HepG2 (cell line): ENCODE data around the gene COL2A1. TPM values are rescaled to one million over a fixed set of nuclear protein-coding genes. Genes with fewer than 3 reads are reported as not detected.

Experiments used
- ATAC-seq: fragments of 200-7000 bp; cut with Tn5 transposase; 3 replicates; pipeline ENCODE4 v1.9.1; 2020; ENCODE audit warnings: mild to moderate bottlenecking, moderate library complexity
- BruUV-seq: library from RNA; stranded (reverse); fragments of 400-500 nt; replicated peaks from 2 replicates; lab custom pipeline; 2021; lab: Mats Ljungman, UMichigan
- CTCF ChIA-PET: fragments of 300-600 bp; formaldehyde crosslinking; extraction: SDS; loops from one replicate; lab custom pipeline; 2021; ENCODE audit warnings: low total read pairs, inconsistent platforms, low intra/inter-chr PET ratio; lab: Yijun Ruan, JAX
- POLR2A ChIA-PET: fragments of 350-600 bp; sonication (Branson Sonifier 250); formaldehyde crosslinking; loops from one replicate; lab custom pipeline; 2020; ENCODE audit warnings: antibody characterized with exemption, inconsistent platforms; lab: Yijun Ruan, JAX
- DNase-seq: peaks from one replicate; pipeline ENCODE4 v3.0.0-alpha.2; 2015; ENCODE audit warnings: low spot score
- FAIRE-seq: peaks from 3 replicates; lab custom pipeline; 2011; peaks lifted over from hg19 to GRCh38; lab: Jason Lieb, UNC
- H2AFZ ChIP-seq: one replicate; pipeline ENCODE4 v1.6.1; 2011; ENCODE audit warnings: low read length, inconsistent platforms
- H3K27ac ChIP-seq: fragments of 300-600 bp; 3 replicates; pipeline ENCODE4 v1.8.0; 2011; ENCODE audit warnings: mixed run types, mild to moderate bottlenecking, mixed read lengths, low read length, inconsistent platforms; ENCODE audit not compliant: insufficient read depth; ENCODE audit errors: extremely low read length
- H3K27me3 ChIP-seq, 2 experiments: fragments of 200-600 bp in 1 of 2; 2 replicates in 1 of 2; 3 replicates in 1 of 2; pipeline versions ENCODE4 v1.6.0 to v1.8.0; 2011; ENCODE audit warnings: low read length in 2 of 2, mild to moderate bottlenecking in 2 of 2, moderate library complexity in 2 of 2, inconsistent platforms in 1 of 2; ENCODE audit not compliant: insufficient read depth in 2 of 2, control insufficient read depth in 1 of 2
- H3K36me3 ChIP-seq, 2 experiments: fragments of 200-600 bp in 1 of 2; replicated peaks in 1 of 2; 2 replicates in 1 of 2; 3 replicates in 1 of 2; pipeline versions ENCODE4 v1.5.1 to v1.8.0; 2011; ENCODE audit warnings: low read length in 2 of 2, inconsistent platforms in 1 of 2; ENCODE audit not compliant: insufficient read depth in 2 of 2, control insufficient read depth in 1 of 2
- H3K4me1 ChIP-seq: 2 replicates; pipeline ENCODE4 v1.5.1; 2012; ENCODE audit warnings: low read length, inconsistent platforms; ENCODE audit not compliant: insufficient read depth
- H3K4me2 ChIP-seq: 2 replicates; pipeline ENCODE4 v1.6.0; 2011; ENCODE audit warnings: low read depth, low read length, inconsistent platforms
- H3K4me3 ChIP-seq, 3 experiments: fragments of 200-600 bp in 1 of 3; sonication (generic), shearing (Covaris generic) in 1 of 3; replicated peaks in 1 of 3; 2 replicates each; pipeline ENCODE4 v1.5.1; 2011 to 2016; ENCODE audit warnings: low read length in 3 of 3, inconsistent platforms in 2 of 3, low read depth in 2 of 3, mild to moderate bottlenecking in 2 of 3, control low read depth in 1 of 3, mixed read lengths in 1 of 3; ENCODE audit not compliant: insufficient read depth in 1 of 3
- H3K79me2 ChIP-seq: one replicate; pipeline ENCODE4 v1.6.1; 2011; ENCODE audit warnings: low read length, inconsistent platforms; ENCODE audit not compliant: insufficient read depth
- H3K9ac ChIP-seq: 2 replicates; pipeline ENCODE4 v1.6.0; 2011; ENCODE audit warnings: mild to moderate bottlenecking, low read depth, low read length, inconsistent platforms; ENCODE audit not compliant: insufficient read depth
- H3K9me3 ChIP-seq: 2 replicates; pipeline ENCODE4 v1.5.1; 2012; ENCODE audit warnings: mild to moderate bottlenecking, low read length
- H4K20me1 ChIP-seq: 2 replicates; pipeline ENCODE4 v1.6.0; 2011; ENCODE audit warnings: inconsistent platforms, mild to moderate bottlenecking, low read length, moderate library complexity; ENCODE audit not compliant: insufficient read depth
- EHMT2 ChIP-seq: fragments of 200-600 bp; sonication (generic); IDR thresholded peaks from 2 replicates; pipeline ENCODE4 v1.7.0; 2017; ENCODE audit warnings: antibody characterized with exemption, low read depth, low read length, borderline replicate concordance
- ELF1 ChIP-seq: sonication (generic); formaldehyde crosslinking; IDR thresholded peaks from 2 replicates; pipeline ENCODE4 v1.4.0; 2020; ENCODE audit warnings: missing genetic modification reagents
- ELF3 ChIP-seq: IDR thresholded peaks from 2 replicates; pipeline ENCODE4 v1.6.1; 2016; ENCODE audit warnings: missing genetic modification reagents, missing compliant biosample characterization
- ETV5 ChIP-seq: IDR thresholded peaks from 2 replicates; pipeline ENCODE4 v1.6.1; 2018; ENCODE audit warnings: missing biosample characterization, missing genetic modification reagents, inconsistent platforms, borderline replicate concordance
- ETV6 ChIP-seq: sonication (generic); formaldehyde crosslinking; conservative IDR thresholded peaks from 2 replicates; pipeline ENCODE4 v1.4.0; 2020; ENCODE audit warnings: missing genetic modification reagents
- GABPA ChIP-seq, 2 experiments: IDR thresholded peaks; 2 replicates each; pipeline ENCODE4 v1.6.1; 2011 to 2016; ENCODE audit warnings: low read depth in 2 of 2, low read length in 1 of 2, missing biosample characterization in 1 of 2, missing genetic modification characterization in 1 of 2
- GABPB1 ChIP-seq: IDR thresholded peaks from 2 replicates; pipeline ENCODE4 v1.6.1; 2016; ENCODE audit warnings: mild to moderate bottlenecking, missing genetic modification reagents, moderate library complexity, missing compliant biosample characterization
- KAT8 ChIP-seq: IDR thresholded peaks from 2 replicates; pipeline ENCODE4 v1.6.1; 2016; ENCODE audit warnings: missing genetic modification reagents, missing compliant biosample characterization
- KLF6 ChIP-seq: IDR thresholded peaks from 2 replicates; pipeline ENCODE4 v1.8.0; 2016; ENCODE audit warnings: missing biosample characterization, missing genetic modification reagents
- LCORL ChIP-seq, 2 experiments: fragments of 450-650 bp in 1 of 2; sonication (generic) in 1 of 2; formaldehyde crosslinking in 1 of 2; IDR thresholded peaks; 2 replicates each; pipeline versions ENCODE4 v1.5.0 to v1.6.1; 2017 to 2020; ENCODE audit warnings: antibody characterized with exemption in 1 of 2, missing genetic modification reagents in 1 of 2
- REPIN1 ChIP-seq: sonication (generic); formaldehyde crosslinking; IDR thresholded peaks from 2 replicates; pipeline ENCODE4 v1.8.0; 2022; ENCODE audit warnings: missing genetic modification reagents, low read depth, mild to moderate bottlenecking, borderline replicate concordance
- RORA ChIP-seq: sonication (generic); formaldehyde crosslinking; IDR thresholded peaks from 2 replicates; pipeline ENCODE4 v1.5.0; 2020; ENCODE audit warnings: mild to moderate bottlenecking, missing genetic modification reagents, moderate library complexity
- TEAD3 ChIP-seq: optimal IDR thresholded peaks from 2 replicates; pipeline ENCODE3; 2016; ENCODE audit warnings: borderline replicate concordance
- THAP9 ChIP-seq: sonication (generic); formaldehyde crosslinking; IDR thresholded peaks from 2 replicates; pipeline ENCODE4; 2020; ENCODE audit warnings: missing genetic modification reagents, mild to moderate bottlenecking, borderline replicate concordance
- ZNF292 ChIP-seq: sonication (generic); formaldehyde crosslinking; IDR thresholded peaks from 2 replicates; pipeline ENCODE4 v1.8.1; 2022; ENCODE audit warnings: mild to moderate bottlenecking, low read depth, missing genetic modification reagents, borderline replicate concordance
- ZNF484 ChIP-seq: sonication (generic); formaldehyde crosslinking; IDR thresholded peaks from 2 replicates; pipeline ENCODE4 v1.5.1; 2020; ENCODE audit warnings: mild to moderate bottlenecking, low read depth, missing genetic modification reagents, borderline replicate concordance
- WGBS: methylation state at CpG from one replicate; pipeline ENCODE4 v1.1.6; 2017; ENCODE audit warnings: low lambda C conversion rate; 5-methylcytosine and 5-hydroxymethylcytosine counted together
- in situ Hi-C: cut with HindIII; loops from 2 replicates; pipeline ENCODE4 v1.10.0; 2017; ENCODE audit warnings: low pct_unique_long_range_greater_than_20kb; ENCODE audit not compliant: extremely low pct_ligation_motif_present
- intact Hi-C: fragments of 100-400 bp; cut with micrococcal nuclease; formaldehyde crosslinking; loops from one replicate; pipeline ENCODE4 v1.10.0; 2022; ENCODE audit not compliant: unreplicated experiment
- polyA plus RNA-seq, 8 experiments: library from polyadenylated mRNA; depleted of rRNA in 3 of 8; stranded (reverse) in 7 of 8; unstranded in 1 of 8; fragments of >200 nt; fragmentation: Illumina TruSeq in 4 of 8; extraction: Trizol in 4 of 8; gene quantifications; 2 replicates each; pipeline versions ENCODE4 v1.2.1 to v1.2.3, GENCODE V29; 2011 to 2016; ENCODE audit warnings: low read depth in 4 of 8, missing spikeins in 1 of 8, mixed read lengths in 1 of 8; ENCODE audit not compliant: insufficient read depth in 1 of 8
- total RNA-seq, 5 experiments: library from RNA; depleted of rRNA; stranded (reverse); fragments of >200 nt; fragmentation: Illumina TruSeq; extraction: Trizol; gene quantifications; 2 replicates each; pipeline ENCODE4 v1.2.3, GENCODE V29; 2016; ENCODE audit warnings: low read depth in 1 of 5
- TF ChIP-seq, protein P1 (sequence below): sonication (generic); formaldehyde crosslinking; IDR thresholded peaks from 2 replicates; pipeline ENCODE4 v1.4.0; 2020; ENCODE audit warnings: missing genetic modification reagents

The COL2A1 gene
- total and polyA plus RNA-seq, 2 of the 13 experiments (the other 11 are each of a cell fraction or from before 2014, with no cell fraction given), result 7.4 to 38.3 TPM

DNA sequence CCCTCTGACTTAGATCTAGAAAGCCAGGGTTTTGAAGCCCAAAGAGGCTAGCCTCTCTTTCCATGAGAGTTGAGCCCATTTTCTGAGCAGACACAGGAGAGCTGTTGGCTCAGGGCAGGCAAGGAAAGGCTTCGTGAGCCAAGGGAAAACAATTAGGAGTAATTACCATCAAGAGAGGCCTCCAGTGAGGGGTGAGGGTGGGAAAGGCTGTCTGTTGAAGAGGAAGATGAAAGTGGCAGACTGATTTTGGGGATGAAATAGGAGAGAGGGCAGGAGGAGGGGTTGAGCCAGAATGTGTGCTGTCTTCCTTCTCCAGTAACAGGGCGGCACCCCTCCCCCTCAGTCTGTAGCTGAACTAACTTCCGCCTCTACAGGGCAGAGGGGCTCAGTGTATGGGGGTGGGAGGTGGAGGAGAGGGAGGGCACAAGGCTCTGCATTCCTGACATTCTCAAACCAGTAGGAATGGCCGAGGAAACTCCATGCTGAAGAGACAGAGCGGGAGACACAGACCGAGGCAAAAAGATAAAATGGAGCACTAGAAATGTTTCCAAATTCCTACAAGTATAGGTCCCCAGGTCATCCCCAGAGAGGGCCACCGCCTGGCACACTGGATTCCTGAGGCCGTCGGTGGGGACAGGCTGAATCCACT lies 33.1 kb upstream of the COL2A1 start:
- Histone ChIP-seq H3K4me2 (peak overlapping the region; percentile 71), H3K9me3 (no peaks in the 10 kb centered on the region), H3K27ac (no peak overlapping the region), H3K27me3 (no peaks in the 10 kb centered on the region; a peak in 1 of 5 replicates), H3K4me3 (peak overlapping the region; percentile 15 to 44 (median 42); a peak in 5 of 6 replicates), H4K20me1 (no peaks in the 10 kb centered on the region), H3K79me2 (no peaks in the 10 kb centered on the region), H3K36me3 (no peaks in the 10 kb centered on the region), H3K9ac (no peak overlapping the region), H3K4me1 (peaks cover 39% of the 10 kb centered on the region), H2AFZ (no peak overlapping the region)
- CTCF ChIA-PET, result no interaction called here
- in situ Hi-C loops, result no loop called here
- BruUV-seq, result no TSS peak
- ATAC-seq (peak; percentile 77), DNase-seq (peak; percentile 52), FAIRE-seq (peak; percentile 66)
- WGBS, result 13% methylated on average over 9 of the region's 9 CpGs
- intact Hi-C loops, result loop anchor here (10.0 kb wide), 1 partner anchor 133 kb away; the partner anchor contains the start of gene VDR
- POLR2A ChIA-PET, result interaction anchor here (0.5 to 1.2 kb wide), 4 partner anchors 9 to 120 kb away, joined by 3 to 5 read pairs (median 3); partner anchors contain the start of gene ASB8
- peak; percentile 48 for TF ChIP-seq ELF3
- TF ChIP-seq ETV6 (CRISPR knock-in tag), result no peak
- TF ChIP-seq ZNF292, result 0 out of 2 replicates have a peak, but pooled peaks have one; percentile 40
- no peak for TF ChIP-seq KLF6 (CRISPR knock-in tag)
- TF ChIP-seq, protein P1, sequence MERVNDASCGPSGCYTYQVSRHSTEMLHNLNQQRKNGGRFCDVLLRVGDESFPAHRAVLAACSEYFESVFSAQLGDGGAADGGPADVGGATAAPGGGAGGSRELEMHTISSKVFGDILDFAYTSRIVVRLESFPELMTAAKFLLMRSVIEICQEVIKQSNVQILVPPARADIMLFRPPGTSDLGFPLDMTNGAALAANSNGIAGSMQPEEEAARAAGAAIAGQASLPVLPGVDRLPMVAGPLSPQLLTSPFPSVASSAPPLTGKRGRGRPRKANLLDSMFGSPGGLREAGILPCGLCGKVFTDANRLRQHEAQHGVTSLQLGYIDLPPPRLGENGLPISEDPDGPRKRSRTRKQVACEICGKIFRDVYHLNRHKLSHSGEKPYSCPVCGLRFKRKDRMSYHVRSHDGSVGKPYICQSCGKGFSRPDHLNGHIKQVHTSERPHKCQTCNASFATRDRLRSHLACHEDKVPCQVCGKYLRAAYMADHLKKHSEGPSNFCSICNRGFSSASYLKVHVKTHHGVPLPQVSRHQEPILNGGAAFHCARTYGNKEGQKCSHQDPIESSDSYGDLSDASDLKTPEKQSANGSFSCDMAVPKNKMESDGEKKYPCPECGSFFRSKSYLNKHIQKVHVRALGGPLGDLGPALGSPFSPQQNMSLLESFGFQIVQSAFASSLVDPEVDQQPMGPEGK (CRISPR knock-in tag), result peak; percentile 38; the same call in 1 of the 2 replicates
- TF ChIP-seq GABPA (IDR thresholded peaks at IDR 0.05; ENCODE audit: low read depth, low read length), result no peak
- peak; percentile 55 for TF ChIP-seq GABPA (CRISPR knock-in tag; IDR thresholded peaks at IDR 0.05; ENCODE audit: low read depth)
- TF ChIP-seq TEAD3 (CRISPR knock-in tag), result peak; percentile 73
- no peak for TF ChIP-seq KAT8 (CRISPR knock-in tag)
- peak; percentile 31; the same call in 1 of the 2 replicates for TF ChIP-seq ETV5 (CRISPR knock-in tag)
- peak; percentile 38; the same call in 1 of the 2 replicates for TF ChIP-seq ELF1
- TF ChIP-seq GABPB1 (CRISPR knock-in tag), result peak; percentile 18; the same call in 1 of the 2 replicates
- no peak for TF ChIP-seq RORA
- TF ChIP-seq ZNF484 (CRISPR knock-in tag), result no peak
- peak; percentile 35; the same call in 1 of the 2 replicates for TF ChIP-seq THAP9
- no peak for TF ChIP-seq EHMT2
- TF ChIP-seq LCORL (IDR thresholded peaks at IDR 0.05), result no peak
- peak; percentile 67; the same call in 1 of the 2 replicates for TF ChIP-seq LCORL (CRISPR knock-in tag; IDR thresholded peaks at IDR 0.05)
- TF ChIP-seq REPIN1 (CRISPR knock-in tag), result no peak
